Measurements from ENCODE around the gene CRAT.

Gene CRAT

DNA sequence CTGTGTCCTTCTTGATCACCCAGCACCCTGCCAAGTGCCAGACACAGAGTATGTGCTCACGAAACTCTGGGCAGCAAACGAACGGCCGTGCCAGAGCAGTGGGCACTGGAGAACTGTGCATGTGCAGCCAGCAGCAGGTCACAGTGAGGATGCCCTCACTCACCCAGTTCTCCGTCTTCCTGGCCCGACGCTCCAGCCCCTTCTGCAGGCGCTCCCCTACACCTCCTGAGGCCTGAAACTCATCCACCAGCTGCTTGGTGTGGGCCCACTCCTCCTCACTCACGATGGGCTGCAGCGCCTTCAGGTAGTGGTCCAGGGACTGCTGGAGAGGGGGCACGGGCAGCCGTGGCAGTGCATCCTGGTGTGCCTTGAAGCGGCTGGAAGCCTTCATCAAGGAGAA is 2.9 kb downstream of the CRAT start:
- H2BK120ac ChIP-seq (ENCODE audit: low read depth, low read length) = no peak overlapping the region
- H3K4me1 ChIP-seq (ENCODE audit: control insufficient read depth, low read depth, low read length) = no peaks in the 10 kb centered on the region
- H3K9ac ChIP-seq (ENCODE audit: low read length) = no peak overlapping the region
- no peak overlapping the region for H3K23ac ChIP-seq (ENCODE audit: low read length)
- H3K27me3 ChIP-seq (ENCODE audit: insufficient read depth, low read length, poor library complexity) = no peaks in the 10 kb centered on the region
- no peak for DNase-seq
- H3K56ac ChIP-seq (ENCODE audit: low read length) = no peak overlapping the region
- H3K79me1 ChIP-seq (ENCODE audit: low read length) = no peaks in the 10 kb centered on the region
- peaks cover 6% of the 10 kb centered on the region for H3K79me2 ChIP-seq (ENCODE audit: control insufficient read depth, insufficient read depth, low read length)
- H4K8ac ChIP-seq (ENCODE audit: low read depth, low read length) = no peak overlapping the region
- no peak overlapping the region for H3K18ac ChIP-seq (ENCODE audit: low read length)
- no peak overlapping the region for H3K4me3 ChIP-seq (ENCODE audit: low read length)
- WGBS (ENCODE audit: extremely low coverage, insufficient coverage, low lambda C conversion rate) = no CpG with 5 or more reads among the region's 13 CpGs
- no peaks in the 10 kb centered on the region for H3K36me3 ChIP-seq (ENCODE audit: control insufficient read depth, insufficient read depth, low read length)
- no peak overlapping the region for H4K5ac ChIP-seq (ENCODE audit: low read length)
- no peak overlapping the region for H3K4me2 ChIP-seq (ENCODE audit: low read length)
- H3K27ac ChIP-seq (ENCODE audit: low read depth, low read length) = no peak overlapping the region
- no peak overlapping the region for H2AK5ac ChIP-seq (ENCODE audit: low read length)
- no peak overlapping the region for H3K4ac ChIP-seq (ENCODE audit: low read depth, low read length)
- no peak overlapping the region for H2BK15ac ChIP-seq (replicated peaks; ENCODE audit: low read depth)
- H2BK5ac ChIP-seq (ENCODE audit: low read length) = no peak overlapping the region

DNA sequence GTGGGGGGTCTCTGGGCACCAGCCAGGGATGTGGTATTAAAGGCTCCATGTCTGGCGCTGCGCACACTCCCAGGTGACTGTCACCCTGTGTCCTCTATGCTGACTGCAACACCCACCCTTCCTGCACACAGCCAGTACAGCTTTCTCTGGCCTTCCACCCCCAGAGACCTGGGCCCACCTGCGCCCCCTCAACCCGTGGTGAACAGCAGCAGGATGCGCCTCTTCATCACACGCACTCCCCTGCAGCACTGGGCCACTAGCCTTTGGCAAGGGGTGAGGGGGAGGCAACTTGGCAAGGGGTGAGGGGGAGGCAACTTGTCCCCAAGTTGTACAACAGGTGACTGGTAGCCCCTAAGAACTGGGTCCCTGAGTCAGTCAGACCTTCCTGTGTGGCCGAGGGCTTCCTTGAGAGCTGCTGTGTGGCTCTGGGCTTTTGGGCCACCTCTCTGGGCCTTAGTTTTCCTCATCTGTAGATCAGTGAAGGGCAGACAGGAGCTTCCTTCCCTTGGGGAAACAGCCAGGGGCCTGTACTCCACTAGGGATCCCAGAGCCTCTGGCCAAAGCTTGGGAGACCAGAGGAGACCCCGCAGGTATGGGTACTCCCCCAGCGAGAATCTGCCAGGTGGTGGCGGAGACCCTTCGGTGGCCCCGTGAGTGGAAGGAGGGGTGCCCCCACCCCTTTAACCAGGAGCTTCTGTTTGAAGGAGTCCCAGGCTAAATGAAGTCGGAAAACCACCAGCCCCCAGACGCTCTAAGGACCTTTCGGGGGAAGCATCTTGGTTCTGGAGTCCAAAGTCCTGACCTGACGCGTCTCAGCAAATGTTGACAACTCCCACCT is 4.5 kb downstream of the CRAT start:
- no peaks in the 10 kb centered on the region for H3K4me1 ChIP-seq (ENCODE audit: control insufficient read depth, low read depth, low read length)
- no peak overlapping the region for H2BK5ac ChIP-seq (ENCODE audit: low read length)
- H3K79me1 ChIP-seq (ENCODE audit: low read length) = no peaks in the 10 kb centered on the region
- no peak overlapping the region for H3K4ac ChIP-seq (ENCODE audit: low read depth, low read length)
- no peak overlapping the region for H2BK15ac ChIP-seq (replicated peaks; ENCODE audit: low read depth)
- H3K18ac ChIP-seq (ENCODE audit: low read length) = no peak overlapping the region
- H3K36me3 ChIP-seq (ENCODE audit: control insufficient read depth, insufficient read depth, low read length) = no peaks in the 10 kb centered on the region
- H4K5ac ChIP-seq (ENCODE audit: low read length) = no peak overlapping the region
- no peak overlapping the region for H3K56ac ChIP-seq (ENCODE audit: low read length)
- no peak overlapping the region for H4K8ac ChIP-seq (ENCODE audit: low read depth, low read length)
- no peak overlapping the region for H3K9ac ChIP-seq (ENCODE audit: low read length)
- no peak overlapping the region for H3K4me2 ChIP-seq (ENCODE audit: low read length)
- no peak overlapping the region for H3K23ac ChIP-seq (ENCODE audit: low read length)
- no CpG with 5 or more reads among the region's 17 CpGs for WGBS (ENCODE audit: extremely low coverage, insufficient coverage, low lambda C conversion rate)
- no peaks in the 10 kb centered on the region for H3K79me2 ChIP-seq (ENCODE audit: control insufficient read depth, insufficient read depth, low read length)
- no peak overlapping the region for H2BK120ac ChIP-seq (ENCODE audit: low read depth, low read length)
- H3K4me3 ChIP-seq (ENCODE audit: low read length) = no peak overlapping the region
- no peaks in the 10 kb centered on the region for H3K27me3 ChIP-seq (ENCODE audit: insufficient read depth, low read length, poor library complexity)
- H3K27ac ChIP-seq (ENCODE audit: low read depth, low read length) = no peak overlapping the region
- DNase-seq = no peak
- H2AK5ac ChIP-seq (ENCODE audit: low read length) = no peak overlapping the region

DNA sequence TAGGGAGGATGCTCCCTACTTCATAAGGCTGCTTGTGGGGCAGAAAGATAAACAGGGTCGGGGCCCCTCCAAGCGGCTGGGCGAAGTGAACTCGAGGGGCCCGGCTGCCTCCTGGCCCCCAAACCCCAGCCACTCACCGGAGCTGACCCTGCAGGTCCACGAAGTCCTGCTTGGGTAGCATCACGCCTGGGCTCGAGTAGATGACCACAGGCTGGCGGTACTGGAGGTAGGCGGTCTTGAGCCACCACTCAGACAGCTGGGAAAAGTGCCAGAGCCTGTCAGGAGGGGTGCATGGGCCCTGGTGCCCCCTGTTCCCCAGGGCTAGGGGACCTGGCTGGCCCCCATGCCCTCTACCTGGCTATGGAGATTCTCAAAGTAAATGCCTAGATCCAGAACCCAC is 6.5 kb downstream of the CRAT start:
- Histone ChIP-seq H2BK15ac (replicated peaks; ENCODE audit: low read depth) (no peak overlapping the region), H3K36me3 (ENCODE audit: control insufficient read depth, insufficient read depth, low read length) (no peaks in the 10 kb centered on the region), H3K18ac (ENCODE audit: low read length) (no peak overlapping the region), H3K4me3 (ENCODE audit: low read length) (no peak overlapping the region), H3K4me1 (ENCODE audit: control insufficient read depth, low read depth, low read length) (no peaks in the 10 kb centered on the region), H4K8ac (ENCODE audit: low read depth, low read length) (no peak overlapping the region), H2AK5ac (ENCODE audit: low read length) (no peak overlapping the region), H2BK120ac (ENCODE audit: low read depth, low read length) (no peak overlapping the region), H3K79me2 (ENCODE audit: control insufficient read depth, insufficient read depth, low read length) (no peaks in the 10 kb centered on the region), H3K56ac (ENCODE audit: low read length) (no peak overlapping the region), H3K27ac (ENCODE audit: low read depth, low read length) (no peak overlapping the region), H3K27me3 (ENCODE audit: insufficient read depth, low read length, poor library complexity) (no peaks in the 10 kb centered on the region), H3K79me1 (ENCODE audit: low read length) (no peaks in the 10 kb centered on the region), H3K9ac (ENCODE audit: low read length) (no peak overlapping the region), H3K4me2 (ENCODE audit: low read length) (no peak overlapping the region), H3K23ac (ENCODE audit: low read length) (no peak overlapping the region), H4K5ac (ENCODE audit: low read length) (no peak overlapping the region), H2BK5ac (ENCODE audit: low read length) (no peak overlapping the region), H3K4ac (ENCODE audit: low read depth, low read length) (no peak overlapping the region)
- no peak for DNase-seq
- no CpG with 5 or more reads among the region's 11 CpGs for WGBS (ENCODE audit: extremely low coverage, insufficient coverage, low lambda C conversion rate)

DNA sequence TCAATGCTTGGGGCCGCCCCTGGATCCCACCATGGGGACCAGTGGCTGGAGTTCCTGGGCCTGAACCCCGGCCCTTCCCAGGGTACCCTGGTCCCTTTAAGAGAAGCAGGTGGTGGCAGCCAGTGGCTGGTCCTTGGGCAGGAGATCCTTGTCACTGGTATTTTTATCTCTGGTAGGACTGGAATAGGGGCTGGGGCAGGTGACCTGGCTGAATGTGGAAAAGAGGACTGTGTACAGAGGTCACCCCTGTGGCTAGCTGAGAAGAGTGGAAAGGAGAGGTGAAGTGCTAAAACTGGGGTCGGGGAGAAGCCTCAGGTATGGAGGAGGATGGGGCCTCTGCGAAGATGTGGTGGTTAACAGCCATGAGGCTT is 7.0 kb downstream of the CRAT start:
- no peak overlapping the region for H3K9ac ChIP-seq (ENCODE audit: low read length)
- H2BK5ac ChIP-seq (ENCODE audit: low read length) = no peak overlapping the region
- no peaks in the 10 kb centered on the region for H3K36me3 ChIP-seq (ENCODE audit: control insufficient read depth, insufficient read depth, low read length)
- H4K5ac ChIP-seq (ENCODE audit: low read length) = no peak overlapping the region
- H3K18ac ChIP-seq (ENCODE audit: low read length) = no peak overlapping the region
- no peak overlapping the region for H3K56ac ChIP-seq (ENCODE audit: low read length)
- H2BK120ac ChIP-seq (ENCODE audit: low read depth, low read length) = no peak overlapping the region
- H3K4me2 ChIP-seq (ENCODE audit: low read length) = no peak overlapping the region
- H3K27ac ChIP-seq (ENCODE audit: low read depth, low read length) = no peak overlapping the region
- no peaks in the 10 kb centered on the region for H3K79me2 ChIP-seq (ENCODE audit: control insufficient read depth, insufficient read depth, low read length)
- H3K4ac ChIP-seq (ENCODE audit: low read depth, low read length) = no peak overlapping the region
- H2BK15ac ChIP-seq (replicated peaks; ENCODE audit: low read depth) = no peak overlapping the region
- no peak overlapping the region for H3K23ac ChIP-seq (ENCODE audit: low read length)
- no peak overlapping the region for H4K8ac ChIP-seq (ENCODE audit: low read depth, low read length)
- H3K27me3 ChIP-seq (ENCODE audit: insufficient read depth, low read length, poor library complexity) = no peaks in the 10 kb centered on the region
- no peak overlapping the region for H3K4me3 ChIP-seq (ENCODE audit: low read length)
- DNase-seq = no peak
- no CpG with 5 or more reads among the region's 4 CpGs for WGBS (ENCODE audit: extremely low coverage, insufficient coverage, low lambda C conversion rate)
- H3K79me1 ChIP-seq (ENCODE audit: low read length) = no peaks in the 10 kb centered on the region
- no peak overlapping the region for H2AK5ac ChIP-seq (ENCODE audit: low read length)
- H3K4me1 ChIP-seq (ENCODE audit: control insufficient read depth, low read depth, low read length) = no peaks in the 10 kb centered on the region

DNA sequence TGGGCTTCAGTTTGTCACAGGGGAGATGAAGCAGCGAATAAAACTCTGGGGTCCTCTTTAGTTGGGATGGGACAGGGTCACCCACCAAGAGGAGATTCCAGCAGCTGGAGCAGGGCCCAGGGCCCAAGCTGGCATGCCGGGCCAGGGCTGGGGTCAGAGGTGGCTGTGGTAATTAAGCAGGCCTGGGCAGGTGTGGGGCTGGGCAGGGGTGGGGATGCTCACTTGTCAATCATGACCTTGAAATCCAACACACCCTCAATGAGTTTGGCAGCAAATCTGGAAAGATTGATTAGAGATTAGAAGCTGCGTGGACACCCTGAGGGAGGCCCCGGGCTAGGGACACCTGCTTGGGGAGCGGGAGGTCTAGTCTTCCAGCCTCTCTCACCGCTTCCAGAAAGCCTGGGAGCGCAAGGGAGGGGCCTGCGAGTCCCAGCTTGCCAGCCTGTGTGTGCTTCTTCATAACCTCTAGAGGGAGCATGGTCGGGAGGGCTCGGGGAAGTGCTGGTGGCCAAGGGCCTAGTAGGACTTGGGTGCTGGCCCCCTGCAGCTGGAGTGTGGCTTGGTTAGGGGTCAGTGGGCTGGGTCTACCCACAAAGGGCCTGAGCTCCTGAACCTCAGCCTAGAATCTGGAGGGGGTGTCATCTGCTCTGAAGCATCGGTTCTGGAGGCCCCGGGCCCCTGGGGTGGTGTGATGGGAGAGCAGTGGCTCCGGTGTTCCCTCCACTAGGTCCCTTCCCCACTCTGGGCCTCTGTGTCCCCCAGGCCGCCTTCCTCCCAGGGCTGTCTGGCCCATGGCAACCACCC is 7.6 kb downstream of the CRAT start:
- Histone ChIP-seq H3K18ac (ENCODE audit: low read length) (no peak overlapping the region), H3K56ac (ENCODE audit: low read length) (no peak overlapping the region), H3K27me3 (ENCODE audit: insufficient read depth, low read length, poor library complexity) (no peaks in the 10 kb centered on the region), H4K8ac (ENCODE audit: low read depth, low read length) (no peak overlapping the region), H2BK120ac (ENCODE audit: low read depth, low read length) (no peak overlapping the region), H3K79me2 (ENCODE audit: control insufficient read depth, insufficient read depth, low read length) (no peaks in the 10 kb centered on the region), H3K79me1 (ENCODE audit: low read length) (no peaks in the 10 kb centered on the region), H3K9ac (ENCODE audit: low read length) (no peak overlapping the region), H3K23ac (ENCODE audit: low read length) (no peak overlapping the region), H3K27ac (ENCODE audit: low read depth, low read length) (no peak overlapping the region), H2BK15ac (replicated peaks; ENCODE audit: low read depth) (no peak overlapping the region), H2AK5ac (ENCODE audit: low read length) (no peak overlapping the region), H3K4ac (ENCODE audit: low read depth, low read length) (no peak overlapping the region), H3K4me3 (ENCODE audit: low read length) (no peak overlapping the region), H3K4me1 (ENCODE audit: control insufficient read depth, low read depth, low read length) (no peaks in the 10 kb centered on the region), H2BK5ac (ENCODE audit: low read length) (no peak overlapping the region), H3K36me3 (ENCODE audit: control insufficient read depth, insufficient read depth, low read length) (no peaks in the 10 kb centered on the region), H4K5ac (ENCODE audit: low read length) (no peak overlapping the region), H3K4me2 (ENCODE audit: low read length) (no peak overlapping the region)
- DNase-seq = peak; percentile 82
- WGBS (ENCODE audit: extremely low coverage, insufficient coverage, low lambda C conversion rate) = no CpG with 5 or more reads among the region's 14 CpGs

Data from mesendoderm (in vitro differentiated cells).